HG03520 (cell line): Measurements from ENCODE around the gene C19orf67.
A peak's percentile ranks its signal among the peaks of the same experiment; 100 is the strongest.

ENCODE experiments used
- ATAC-seq: cut with Tn5 transposase; IDR thresholded peaks from one replicate; pipeline ENCODE4 v1.9.1; 2021; ENCODE audit warnings: mild to moderate bottlenecking, moderate library complexity; ENCODE audit not compliant: unreplicated experiment

The C19orf67 gene

GRCh38 chr19:14110650-14111049 is 25.1 kb upstream of the C19orf67 start:
- ATAC-seq, result no peak

DNA sequence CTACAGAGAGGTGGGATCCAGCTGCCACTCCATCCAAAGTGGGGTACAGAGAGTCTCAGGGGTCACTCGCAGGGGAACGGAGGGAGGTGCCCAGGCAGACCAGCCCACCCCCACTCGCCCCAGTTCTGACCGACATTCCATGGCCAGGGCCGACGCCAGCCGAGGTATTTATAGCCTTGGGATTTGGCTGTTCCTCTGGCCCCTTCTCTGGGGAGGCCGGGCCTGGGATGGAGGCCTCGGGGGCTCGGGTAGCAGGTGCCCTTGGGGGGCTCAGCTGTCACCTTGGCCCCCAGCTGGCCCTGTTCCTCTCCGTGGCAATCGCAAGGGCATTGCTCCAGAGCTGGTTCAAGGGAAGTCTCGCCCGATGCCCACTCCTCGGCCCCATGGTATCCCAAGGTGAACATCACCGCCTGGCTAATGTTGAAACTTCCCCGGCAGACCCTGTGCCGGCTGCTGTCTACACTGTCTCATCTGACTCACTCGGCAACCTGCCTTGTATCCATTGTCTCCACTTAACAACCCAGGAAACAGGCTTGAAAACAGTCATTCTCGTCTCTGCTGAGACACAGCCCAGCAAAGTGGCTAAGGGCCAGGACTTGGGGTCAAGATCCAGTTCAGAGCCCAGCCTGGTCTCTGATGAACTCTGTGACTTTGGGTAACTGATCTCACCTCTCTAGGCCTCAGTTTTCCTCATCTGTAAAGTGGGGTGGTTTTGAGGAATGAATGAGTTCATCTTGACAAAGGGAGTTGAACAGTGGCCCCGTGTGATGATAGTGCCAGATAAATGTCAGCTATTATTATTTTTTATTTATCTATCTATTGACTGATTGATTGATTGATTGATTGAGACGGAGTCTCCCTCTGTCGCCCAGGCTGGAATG is 22.2 kb upstream of the C19orf67 start:
- ATAC-seq, result no peak

DNA sequence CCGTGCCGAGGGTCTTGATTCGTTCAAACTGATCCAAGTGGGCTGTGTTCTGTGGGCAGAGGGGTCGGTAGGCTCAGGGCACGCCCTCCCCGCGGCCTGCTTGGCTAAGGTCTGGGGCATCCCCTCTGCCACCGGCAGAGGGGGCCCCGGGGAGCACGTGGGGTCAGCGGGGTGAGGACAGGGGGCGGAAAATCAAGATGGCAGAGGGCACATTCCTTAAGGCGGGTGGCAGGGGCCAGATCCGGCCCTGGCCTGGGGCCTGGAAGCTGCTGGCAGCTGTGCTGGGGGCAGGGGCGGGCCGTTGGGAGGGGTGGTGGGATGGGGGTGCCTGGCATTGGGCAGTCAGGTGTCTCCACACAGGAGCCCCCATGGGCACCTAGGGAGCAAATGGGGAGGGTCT is 21.3 kb upstream of the C19orf67 start:
- ATAC-seq, result no peak

DNA sequence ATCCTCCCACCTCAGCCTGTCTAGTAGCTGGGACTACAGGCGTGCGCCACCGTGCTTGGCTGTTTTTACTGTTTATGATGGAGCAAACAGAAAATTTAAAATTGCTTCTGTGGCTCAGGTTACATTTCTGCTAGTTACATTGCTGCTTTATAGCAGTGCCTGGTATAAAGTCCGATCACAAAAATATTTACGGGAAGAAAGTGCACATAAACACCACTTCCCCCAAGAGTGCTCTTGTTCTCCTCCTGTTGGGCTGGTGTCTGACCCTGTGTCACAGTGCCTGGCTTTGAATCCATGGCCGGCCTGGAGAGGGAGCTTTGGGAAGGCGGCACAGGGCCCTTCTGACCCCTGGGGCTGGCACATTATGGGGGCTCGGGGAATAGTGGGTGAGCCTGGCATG is 20.1 kb upstream of the C19orf67 start:
- no peak for ATAC-seq

DNA sequence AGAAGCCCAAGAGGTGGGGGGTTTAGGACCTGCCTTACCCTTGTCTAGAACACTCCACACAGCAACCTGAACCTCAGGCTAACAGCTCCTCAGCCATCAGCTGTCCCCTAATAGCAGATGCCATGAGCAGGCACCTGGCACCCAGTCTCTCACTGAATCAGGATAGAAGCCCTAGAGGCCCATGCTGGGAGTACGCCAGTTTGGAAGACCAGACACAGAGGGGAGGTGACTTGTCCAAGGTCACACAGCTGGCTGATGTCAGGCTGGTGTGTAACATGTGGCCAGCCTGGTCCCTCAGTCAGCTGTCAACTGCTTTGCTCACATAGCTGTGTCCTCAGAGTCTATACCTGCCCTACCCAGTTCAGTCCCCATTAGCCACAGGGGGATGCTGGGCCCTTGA is 17.7 kb upstream of the C19orf67 start:
- ATAC-seq, result no peak

GRCh38 chr19:14102756-14103155 is 17.2 kb upstream of the C19orf67 start:
- ATAC-seq, result no peak

DNA sequence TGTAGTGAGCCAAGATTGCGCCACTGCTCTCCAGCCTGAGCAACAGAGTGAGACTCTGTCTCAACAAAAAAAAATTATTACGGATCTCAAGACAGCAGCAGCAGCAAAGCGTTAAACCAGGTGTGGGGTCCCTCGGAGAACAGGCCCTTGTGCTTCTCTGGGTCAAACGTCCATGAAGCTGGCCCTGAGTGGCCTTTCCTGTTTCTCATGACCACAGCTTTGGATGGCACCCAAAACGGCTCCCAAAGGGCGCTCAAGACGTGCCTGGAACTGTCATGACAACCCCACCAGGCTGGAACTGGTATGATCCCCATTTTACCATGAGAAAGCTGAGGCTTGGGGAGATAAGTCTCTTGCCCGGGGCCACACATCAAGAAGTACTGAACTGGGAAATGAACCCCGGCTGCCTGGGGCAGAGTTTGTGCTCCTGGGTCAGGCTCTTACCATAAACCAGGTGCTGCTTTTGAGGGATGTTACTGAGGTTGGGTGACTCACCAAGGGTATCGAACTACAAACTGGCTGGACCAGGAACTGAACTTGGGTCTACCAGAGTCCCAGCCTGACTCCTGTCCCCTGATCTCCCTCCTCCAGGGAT is 16.6 kb upstream of the C19orf67 start:
- ATAC-seq, result no peak

DNA sequence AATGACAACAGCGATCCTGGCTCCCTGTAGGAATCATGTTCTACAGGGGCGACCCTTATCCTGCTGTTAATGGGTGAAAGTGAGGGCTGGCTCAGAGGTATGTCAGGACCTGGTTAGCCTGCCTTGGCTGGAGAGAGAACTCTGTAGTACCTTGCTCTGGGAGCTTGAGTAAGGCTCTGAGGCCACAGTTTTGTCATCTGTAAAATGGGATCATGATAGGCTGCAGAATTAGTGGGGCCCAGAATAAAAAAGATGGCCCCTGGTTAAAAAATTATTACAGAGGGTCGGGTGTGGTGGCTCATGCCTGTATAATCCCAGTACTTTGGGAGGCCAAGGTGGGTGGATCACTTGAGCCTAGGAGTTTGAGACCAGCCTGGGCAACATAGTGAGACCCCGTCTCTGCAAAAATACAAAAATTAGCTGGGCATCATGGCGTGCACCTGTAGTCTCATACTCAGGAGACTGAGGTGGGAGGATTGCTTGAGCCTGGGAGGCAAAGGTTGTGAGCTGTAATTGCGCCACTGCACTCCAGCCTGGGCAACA is 15.5 kb upstream of the C19orf67 start:
- ATAC-seq, result no peak

DNA sequence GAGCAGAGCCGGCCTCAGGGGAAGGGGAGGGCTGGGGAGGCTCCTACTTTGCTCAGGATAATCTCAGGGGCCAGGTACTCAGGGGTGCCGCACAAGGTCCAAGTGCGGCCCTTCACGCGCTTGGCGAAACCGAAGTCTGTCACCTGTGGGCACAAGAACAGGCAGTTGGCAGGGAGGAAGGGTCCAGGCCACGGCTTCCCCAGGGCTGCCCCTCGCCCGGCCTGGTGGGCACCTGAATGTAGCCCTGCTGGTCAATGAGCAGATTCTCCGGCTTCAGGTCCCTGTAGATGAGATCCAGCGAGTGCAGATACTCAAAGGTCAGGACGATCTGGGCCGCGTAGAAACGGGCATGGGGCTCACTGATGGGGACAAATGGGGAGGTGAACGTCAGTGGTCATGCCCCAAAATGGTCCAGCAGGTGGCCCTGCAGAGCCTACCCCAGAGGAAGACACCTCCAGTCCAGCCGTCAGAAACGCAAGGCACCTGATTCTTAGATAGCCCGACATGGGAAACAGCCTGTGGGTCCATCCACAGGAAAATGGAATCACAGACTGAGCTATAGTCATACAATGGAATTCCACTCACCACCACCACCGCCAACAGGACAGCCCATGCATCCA is 12.1 kb upstream of the C19orf67 start:
- no peak for ATAC-seq

- no peak for ATAC-seq
Observed at GRCh38 chr19:14096272-14096992, 10.8 kb upstream of the C19orf67 start.

DNA sequence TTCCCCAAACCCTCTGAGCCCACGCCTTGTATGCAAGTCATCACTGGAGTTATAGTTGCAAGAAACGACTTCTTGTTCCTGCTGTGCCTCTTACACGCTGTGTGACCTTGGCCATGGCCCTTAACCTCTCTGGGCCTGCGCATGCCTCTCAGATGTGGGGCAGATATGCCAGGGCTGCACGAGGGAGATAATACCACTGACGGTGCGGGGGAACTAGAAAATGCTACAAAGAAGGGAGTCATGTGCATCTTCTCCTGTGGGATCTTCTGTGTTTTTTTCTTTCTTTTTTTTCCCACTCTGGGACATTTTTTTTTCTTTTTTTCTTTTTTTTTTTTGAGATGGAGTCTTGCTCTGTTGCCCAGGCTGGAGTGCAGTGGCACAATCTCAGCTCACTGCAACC is 9.3 kb upstream of the C19orf67 start:
- no peak for ATAC-seq

GRCh38 chr19:14093117-14093823 is 7.7 kb upstream of the C19orf67 start:
- ATAC-seq, result no peak

- ATAC-seq, result peak; percentile 5
Observed at GRCh38 chr19:14091813-14092462, 6.4 kb upstream of the C19orf67 start.

GRCh38 chr19:14091081-14091812 is 5.7 kb upstream of the C19orf67 start:
- peak; percentile 46 for ATAC-seq

DNA sequence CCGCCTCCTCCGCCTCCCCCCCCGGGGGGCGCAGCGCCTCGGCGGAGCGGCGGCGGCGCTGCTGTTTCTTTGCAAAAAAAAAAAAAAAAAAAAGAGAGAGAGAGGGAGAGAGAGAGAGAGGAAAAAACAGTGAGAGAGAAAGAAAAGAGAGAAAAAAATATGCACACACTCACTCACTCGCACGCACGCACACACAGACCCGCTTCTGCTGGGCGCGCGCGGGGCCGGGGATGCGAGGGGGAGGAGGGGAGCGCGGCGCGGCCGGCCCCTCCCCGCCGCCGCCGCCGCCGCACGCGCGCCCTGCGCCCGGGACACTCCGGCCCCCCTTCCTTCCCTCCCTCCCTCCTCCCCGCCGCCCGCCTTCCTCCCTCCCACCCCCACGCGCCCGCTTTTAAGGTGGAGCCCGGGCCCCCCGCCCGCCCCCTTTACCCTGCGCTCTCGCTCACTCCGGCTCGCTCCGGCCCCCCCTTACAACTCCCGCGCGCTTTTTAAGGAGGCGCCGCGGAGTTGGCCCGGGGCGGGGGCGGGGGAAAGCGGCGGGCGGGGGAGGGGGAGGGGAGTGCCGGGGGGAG is 5.0 kb upstream of the C19orf67 start, which contains the start of gene SAMD1:
Gene SAMD1 (minus strand): TSS at position 243 of the 572 bp plus-strand sequence.
- peak; percentile 20 for ATAC-seq

DNA sequence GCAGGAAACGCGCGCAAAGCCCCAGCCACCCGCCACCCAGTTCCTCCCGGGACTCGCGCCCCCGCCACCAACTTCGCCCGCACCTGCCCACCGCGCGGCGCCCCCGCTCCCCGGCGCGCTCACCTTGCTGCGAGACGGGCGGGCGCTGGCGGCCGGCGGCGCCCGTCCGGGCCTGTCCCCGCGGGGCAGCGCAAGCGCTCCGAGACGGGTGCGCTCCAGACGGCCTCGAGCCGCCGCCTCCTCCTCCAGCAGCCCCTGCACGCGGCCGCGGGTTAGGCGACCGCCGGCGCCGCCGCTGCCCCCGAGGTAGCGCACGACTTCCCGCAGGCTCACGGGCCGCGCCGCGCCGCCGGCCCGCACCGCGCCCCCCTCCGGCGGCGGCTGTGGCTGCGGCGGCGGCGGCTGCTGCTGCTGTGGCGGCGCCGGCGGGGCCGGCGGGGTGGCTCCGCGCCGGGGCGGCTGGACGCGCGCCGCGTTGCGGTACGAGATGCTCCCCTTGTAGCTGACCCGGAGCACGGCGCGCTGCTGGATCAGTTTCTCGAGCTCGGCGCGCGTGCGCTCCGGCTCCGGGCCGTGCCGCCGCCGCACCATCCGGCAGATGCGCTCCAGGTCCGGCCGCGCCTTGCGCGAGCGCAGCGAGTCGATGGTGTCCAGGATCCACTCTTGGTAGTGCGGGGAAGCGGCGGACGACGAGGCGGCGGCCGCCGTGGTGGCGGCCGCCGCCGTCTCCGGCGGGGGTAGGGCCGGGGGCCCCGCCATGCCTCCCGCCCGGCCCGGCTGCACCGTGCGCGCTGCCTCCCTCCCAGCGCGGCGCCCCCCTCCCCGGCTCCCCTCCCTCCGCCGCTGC is 4.3 kb upstream of the C19orf67 start:
- ATAC-seq, result no peak

GRCh38 chr19:14089412-14089661 is 3.8 kb upstream of the C19orf67 start:
- ATAC-seq, result no peak
